GM21717 (cell line): Measurements from ENCODE around the gene CADM3.
A peak's percentile ranks its signal among the peaks of the same experiment; 100 is the strongest.

Experiments
- ATAC-seq: cut with Tn5 transposase; IDR thresholded peaks from one replicate; pipeline ENCODE4 v1.9.1; 2021; ENCODE audit warnings: mild to moderate bottlenecking, moderate library complexity; ENCODE audit not compliant: unreplicated experiment

The CADM3 gene

GRCh38 chr1:159172614-159173291 is 1.3 kb downstream of the CADM3 start:
- no peak for ATAC-seq

- ATAC-seq, result no peak
Observed at GRCh38 chr1:159173320-159173719, 1.9 kb downstream of the CADM3 start.

- no peak for ATAC-seq
Observed at GRCh38 chr1:159175571-159175970, 4.2 kb downstream of the CADM3 start.

DNA sequence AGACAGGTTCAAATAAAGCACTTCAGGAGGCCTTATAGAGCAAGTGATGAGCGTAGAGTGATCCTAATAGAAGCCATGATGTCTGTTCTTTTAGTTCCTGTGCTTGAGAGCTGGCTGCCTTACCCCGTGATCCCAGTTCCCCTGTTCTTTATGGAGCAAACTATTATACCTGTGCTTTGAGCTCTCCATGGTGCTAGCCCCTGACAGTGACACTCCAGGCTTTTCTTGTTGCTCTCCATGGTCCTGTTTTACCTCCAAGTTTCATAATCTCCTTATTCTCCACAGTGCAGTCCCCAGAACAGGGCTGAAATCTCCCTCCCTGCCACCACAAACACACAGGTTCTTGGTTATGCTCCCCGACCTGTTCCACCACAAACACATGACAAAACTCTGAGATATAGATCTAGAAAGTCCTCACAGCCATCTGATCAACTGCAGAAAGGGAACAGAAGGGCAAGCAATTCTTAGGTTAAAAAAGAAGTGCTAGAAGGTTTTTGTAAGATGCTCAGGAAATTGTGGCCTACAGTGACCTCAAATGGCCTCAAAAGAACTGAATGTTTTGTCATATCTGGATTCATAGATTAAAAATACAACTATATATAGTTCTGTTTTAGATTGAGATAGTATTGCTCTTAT is 6.0 kb downstream of the CADM3 start:
- no peak for ATAC-seq

DNA sequence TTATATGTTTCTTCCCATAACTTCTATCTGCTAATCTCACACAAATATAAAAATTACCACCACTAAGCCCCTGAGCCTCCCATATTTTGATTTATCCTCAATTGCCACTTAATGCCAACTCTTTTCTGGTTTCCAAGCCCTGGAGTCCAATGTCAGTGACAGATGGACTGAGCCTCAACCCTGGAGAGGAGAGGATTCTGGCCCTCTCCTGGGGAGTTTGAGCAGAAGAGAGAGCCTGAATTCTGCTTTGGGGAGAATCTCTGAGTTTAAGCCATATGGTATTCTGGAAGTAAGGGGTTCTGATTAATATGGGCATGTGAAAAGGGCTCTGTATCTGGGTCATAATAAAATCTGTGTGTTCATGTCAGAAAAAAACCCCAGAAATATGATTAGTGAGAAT is 8.5 kb downstream of the CADM3 start:
- no peak for ATAC-seq

DNA sequence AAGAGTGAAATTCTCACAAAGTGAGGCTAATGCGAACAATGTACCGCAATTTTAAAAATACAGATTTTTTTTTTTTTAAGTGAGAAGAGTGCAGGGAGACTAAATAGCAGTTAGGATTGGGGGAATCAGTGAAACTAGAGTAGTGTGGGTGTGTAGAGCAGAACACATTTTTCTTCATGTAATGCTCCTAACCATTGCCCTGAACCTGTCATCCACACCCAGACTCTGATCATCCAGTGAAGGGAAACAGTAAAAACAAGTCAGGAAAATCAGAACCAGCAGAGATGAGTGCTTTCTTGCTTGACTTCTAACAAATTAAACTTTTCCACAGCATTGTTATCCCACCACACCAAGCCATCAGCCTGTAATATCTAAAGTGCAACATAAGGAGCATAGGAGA is 9.1 kb downstream of the CADM3 start:
- no peak for ATAC-seq

GRCh38 chr1:159181328-159182024 is 10.1 kb downstream of the CADM3 start:
- ATAC-seq, result no peak

DNA sequence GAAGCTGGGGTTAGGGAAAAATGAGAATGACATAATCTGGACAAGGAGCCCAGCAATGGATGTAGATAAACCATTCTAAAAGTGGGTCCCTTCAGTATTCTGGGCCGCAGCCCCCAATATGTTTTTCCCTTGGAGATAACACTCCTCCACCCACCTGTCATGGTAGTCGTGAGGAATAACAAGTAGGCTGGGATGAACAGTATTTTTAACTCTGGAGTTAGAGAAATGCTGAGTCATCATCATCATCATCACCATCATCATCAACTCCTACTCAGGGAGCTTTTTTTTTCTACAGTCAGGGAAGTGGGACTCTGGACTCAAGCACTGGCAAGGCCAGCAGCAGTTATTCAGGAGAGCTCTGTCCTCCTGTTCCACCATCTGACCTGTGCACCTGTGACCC is 12.8 kb downstream of the CADM3 start:
- no peak for ATAC-seq

- no peak for ATAC-seq
Observed at GRCh38 chr1:159185121-159185520, 13.7 kb downstream of the CADM3 start.

- ATAC-seq, result no peak
Observed at GRCh38 chr1:159187033-159187432, 15.6 kb downstream of the CADM3 start.

DNA sequence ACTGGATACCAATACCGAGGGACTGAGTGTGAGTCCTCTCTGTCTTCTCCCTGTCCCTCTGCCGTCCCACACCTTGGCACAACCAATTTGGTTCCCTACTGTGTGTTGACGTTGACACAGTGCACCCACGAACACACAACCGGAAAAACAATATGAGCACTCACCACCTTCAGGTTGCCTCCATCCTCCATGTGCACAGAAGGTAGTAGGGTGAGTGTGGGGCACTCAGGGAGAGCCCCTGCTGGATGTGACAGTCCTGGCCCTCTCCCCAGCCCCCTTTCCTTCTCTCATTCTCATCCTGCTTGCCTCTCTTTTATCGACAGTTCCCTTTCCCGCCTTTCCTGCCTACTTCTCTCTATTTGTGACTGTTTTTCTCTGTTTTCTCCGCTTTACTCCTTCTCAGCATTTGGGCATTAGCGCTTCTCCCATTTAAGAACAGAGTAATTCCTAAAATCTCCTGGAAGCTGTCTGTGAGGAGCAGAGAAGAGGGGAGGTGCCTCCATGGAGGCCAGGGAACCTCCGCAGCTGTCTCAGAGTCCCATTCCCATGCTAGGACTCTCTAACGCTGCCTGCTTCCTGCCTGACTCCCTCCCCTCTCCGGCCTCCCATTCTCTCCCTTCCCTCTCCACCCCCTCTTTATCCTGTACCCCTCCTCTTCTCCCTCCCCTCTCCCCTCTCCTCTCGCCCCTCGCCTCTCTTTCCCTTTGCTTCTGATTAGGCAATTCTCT is 16.4 kb downstream of the CADM3 start:
- ATAC-seq, result peak; percentile 17

DNA sequence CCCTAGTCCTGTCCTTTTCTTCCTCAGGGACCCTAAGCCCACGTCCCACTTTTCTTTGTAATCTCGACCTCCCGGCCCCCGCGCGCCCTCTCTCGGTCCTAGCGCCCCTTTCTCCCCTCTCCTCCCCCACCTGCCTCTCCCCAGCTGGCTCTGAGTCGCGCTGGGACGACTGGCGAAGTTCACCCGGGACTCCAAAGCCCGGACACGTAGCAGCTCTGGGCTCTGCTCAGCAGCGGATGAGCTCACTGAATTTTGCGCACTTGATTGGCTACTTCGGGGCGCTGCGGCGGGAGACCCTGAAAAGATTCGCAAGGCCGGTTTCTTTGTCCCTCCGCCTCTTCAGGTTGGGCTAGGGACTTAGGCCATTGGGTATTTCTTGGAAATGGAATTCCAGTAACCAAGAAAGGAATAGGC is 17.0 kb downstream of the CADM3 start:
- ATAC-seq, result peak; percentile 91

GRCh38 chr1:159190441-159190840 is 19.0 kb downstream of the CADM3 start:
- no peak for ATAC-seq

DNA sequence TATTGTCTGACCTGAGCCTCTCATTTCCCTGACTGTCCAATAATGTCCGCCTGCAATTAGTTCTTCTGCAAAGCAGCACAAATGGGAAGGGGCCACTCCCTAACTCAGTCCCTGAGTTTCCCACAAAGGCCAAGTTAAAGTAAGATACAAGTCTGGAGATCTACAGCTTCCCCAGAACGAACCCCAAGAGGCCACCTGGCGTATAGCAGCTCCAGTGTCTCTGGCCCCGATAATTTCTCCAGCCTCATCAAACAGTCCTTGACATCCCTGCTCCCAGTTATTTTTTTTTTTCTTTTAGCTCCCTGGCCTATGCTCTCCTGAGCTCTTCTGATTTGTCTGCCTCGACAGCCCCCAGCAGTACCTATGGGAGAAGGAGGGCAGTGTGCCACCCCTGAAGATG is 25.1 kb downstream of the CADM3 start:
- ATAC-seq, result no peak

DNA sequence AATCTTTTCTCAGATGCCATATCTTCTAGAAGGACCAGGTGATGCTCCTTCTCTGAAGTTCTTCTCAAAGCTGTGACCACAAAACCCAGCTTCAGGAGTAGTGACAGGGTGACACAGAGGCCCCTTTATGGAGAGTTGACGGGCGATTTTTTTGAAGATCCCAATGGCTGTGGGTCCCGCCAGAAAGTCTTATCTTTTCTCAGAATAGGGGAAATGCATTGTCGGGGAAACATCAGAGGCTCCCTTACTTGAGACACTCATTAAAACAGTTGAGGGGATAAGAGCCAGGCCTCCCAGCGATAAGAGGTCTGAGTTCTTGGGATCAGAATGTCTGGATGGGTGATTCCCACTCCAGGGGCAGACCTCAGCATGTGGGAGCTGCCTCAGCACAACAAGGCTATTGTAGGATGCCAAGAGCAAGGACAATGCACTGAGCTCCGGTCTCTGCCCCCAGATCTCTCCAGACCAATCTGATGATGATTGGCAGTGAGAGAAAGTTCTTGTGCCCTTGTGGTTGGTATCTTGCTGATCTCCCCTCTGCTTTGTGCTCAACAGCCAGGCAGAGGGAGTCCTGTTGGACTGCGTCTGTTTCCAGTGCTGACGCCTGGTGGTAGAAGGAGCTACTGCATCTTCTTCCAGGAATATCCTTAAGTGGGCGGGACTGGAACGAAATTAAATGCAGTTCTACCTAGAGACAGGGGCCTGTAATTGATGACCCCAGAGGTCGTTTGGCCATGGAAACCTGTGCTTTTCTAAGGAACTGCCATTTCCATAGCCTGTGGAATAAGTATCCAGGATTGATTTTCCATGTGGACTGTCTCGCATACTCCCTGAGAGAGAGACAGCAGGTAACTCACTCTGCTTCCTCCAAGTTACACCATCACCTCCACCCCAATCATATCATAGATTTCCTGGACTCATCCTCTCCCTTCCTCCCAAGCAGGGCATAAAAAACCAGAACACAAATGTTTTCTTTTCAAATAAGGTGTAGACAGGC is 26.4 kb downstream of the CADM3 start:
- peak; percentile 84 for ATAC-seq

DNA sequence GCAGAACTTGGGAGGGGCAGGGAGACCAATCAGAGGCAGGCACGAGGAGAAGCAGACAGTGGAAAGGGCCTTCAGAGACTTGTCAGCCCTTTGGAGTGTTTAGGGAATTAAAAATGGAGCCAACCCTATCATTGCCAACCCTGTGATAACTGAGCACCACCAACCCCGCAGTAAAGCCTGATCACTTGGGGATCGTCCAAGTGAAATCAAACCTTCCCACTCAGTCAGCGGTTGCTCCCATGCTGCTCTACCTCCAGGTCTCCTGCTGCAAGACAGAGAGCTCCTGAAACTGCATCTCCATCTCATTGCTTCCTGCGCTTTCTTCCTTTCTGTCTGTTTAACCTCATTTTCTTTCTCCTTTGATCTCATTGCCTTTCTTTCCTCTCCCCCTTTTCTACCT is 28.5 kb downstream of the CADM3 start:
- no peak for ATAC-seq

DNA sequence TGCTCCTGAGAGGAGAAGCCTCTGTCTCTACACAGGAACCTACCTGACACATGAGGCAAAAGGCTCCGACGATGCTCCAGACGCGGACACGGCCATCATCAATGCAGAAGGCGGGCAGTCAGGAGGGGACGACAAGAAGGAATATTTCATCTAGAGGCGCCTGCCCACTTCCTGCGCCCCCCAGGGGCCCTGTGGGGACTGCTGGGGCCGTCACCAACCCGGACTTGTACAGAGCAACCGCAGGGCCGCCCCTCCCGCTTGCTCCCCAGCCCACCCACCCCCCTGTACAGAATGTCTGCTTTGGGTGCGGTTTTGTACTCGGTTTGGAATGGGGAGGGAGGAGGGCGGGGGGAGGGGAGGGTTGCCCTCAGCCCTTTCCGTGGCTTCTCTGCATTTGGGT is 29.4 kb downstream of the CADM3 start:
- no peak for ATAC-seq

- no peak for ATAC-seq
Observed at GRCh38 chr1:159201642-159202041, 30.2 kb downstream of the CADM3 start.

- ATAC-seq, result no peak
Observed at GRCh38 chr1:159203610-159204009, 32.2 kb downstream of the CADM3 start.
